ENCODE results near the gene TRIM23. TPM values are rescaled to one million over a fixed set of nuclear protein-coding genes. Genes with fewer than 3 reads are reported as not detected.

Gene TRIM23
- total RNA-seq, 2 donors from 2014 or later = 4.9 to 11.0 TPM

Other genes with a start within 250 kb of the TRIM23 start
- gene ADAMTS6, start 142.4 kb downstream of the TRIM23 start, total RNA-seq = 1 to 10 TPM; 2.0 to 3.8 TPM
- 10 to 100 TPM; 78.3 to 89.8 TPM for gene CENPK, start 61.2 kb downstream of the TRIM23 start, total RNA-seq
- 10 to 100 TPM; 45.7 to 71.1 TPM for gene PPWD1, start 61.0 kb downstream of the TRIM23 start, total RNA-seq
- 1 to 10 TPM; 1.9 to 5.0 TPM for gene SHLD3, start 694 bp upstream of the TRIM23 start, total RNA-seq
- 10 to 100 TPM; 17.8 to 39.8 TPM for gene TRAPPC13, start 694 bp upstream of the TRIM23 start, total RNA-seq
- gene SGTB, start 97.8 kb upstream of the TRIM23 start, total RNA-seq = 10 to 100 TPM; 19.1 to 23.4 TPM
- 10 to 100 TPM; 12.7 to 27.8 TPM for gene NLN, start 97.9 kb upstream of the TRIM23 start, total RNA-seq

Measured in activated naive CD4-positive, alpha-beta T cell treated with anti-CD3 and anti-CD28 coated beads, Interleukin-2, amount 50 U/mL, for 72 hours (primary cell).